K562 (cell line): ENCODE measurements around the gene MUC22. TPM values are rescaled to one million over a fixed set of nuclear protein-coding genes. Genes with fewer than 3 reads are reported as not detected.
A peak's percentile ranks its signal among the peaks of the same experiment; 100 is the strongest.

Experiments used
- ARNT ChIP-seq, 2 experiments: fragments of 450-650 bp; IDR thresholded peaks; 2 replicates each; pipeline ENCODE4 v1.6.1; 2016; ENCODE audit warnings: mild to moderate bottlenecking in 1 of 2
- COPS2 ChIP-seq: fragments of 450-650 bp; conservative IDR thresholded peaks from 2 replicates; pipeline ENCODE4 v1.6.1; 2016; ENCODE audit warnings: mild to moderate bottlenecking, moderate library complexity
- CREB1 ChIP-seq, 2 experiments: sonication (generic) in 1 of 2; formaldehyde crosslinking in 1 of 2; IDR thresholded peaks; 2 replicates each; pipeline versions ENCODE4 v1.6.1 to v1.8.0; 2012 to 2022; ENCODE audit warnings: inconsistent platforms in 1 of 2, mild to moderate bottlenecking in 1 of 2, missing genetic modification reagents in 1 of 2, moderate library complexity in 1 of 2
- CTBP1 ChIP-seq: fragments of 450-650 bp; IDR thresholded peaks from 2 replicates; pipeline ENCODE4 v1.6.1; 2016; ENCODE audit warnings: borderline replicate concordance
- E2F4 ChIP-seq: sonication (generic); formaldehyde crosslinking; IDR thresholded peaks from 2 replicates; pipeline ENCODE4 v1.8.0; 2022; ENCODE audit warnings: mild to moderate bottlenecking, low read depth, missing genetic modification reagents
- FOXK2 ChIP-seq, 2 experiments: fragments of 450-650 bp; IDR thresholded peaks in 1 of 2; conservative IDR thresholded peaks in 1 of 2; 2 replicates each; pipeline ENCODE4 v1.6.1; 2016; ENCODE audit warnings: low read depth in 2 of 2, mild to moderate bottlenecking in 1 of 2
- MAFF ChIP-seq: IDR thresholded peaks from 2 replicates; pipeline ENCODE4 v1.6.1; 2012; ENCODE audit warnings: low read length, improper control_type of control experiment
- MECOM ChIP-seq: fragments of 250-450 bp; sonication (Bioruptor Pico); IDR thresholded peaks from 2 replicates; pipeline ENCODE4 v1.8.0; 2022; ENCODE audit warnings: inconsistent platforms
- NR2C2 ChIP-seq, 2 experiments: fragments of 200-800 bp in 1 of 2; sonication (Bioruptor generic) in 1 of 2; sonication (generic) in 1 of 2; formaldehyde crosslinking in 1 of 2; IDR thresholded peaks; 2 replicates each; pipeline versions ENCODE4 v1.6.1 to v1.8.0; 2016 to 2022; ENCODE audit warnings: mild to moderate bottlenecking in 1 of 2, missing compliant biosample characterization in 1 of 2, missing genetic modification characterization in 1 of 2, missing genetic modification reagents in 1 of 2
- POLR2A ChIP-seq: fragments of 450-650 bp; conservative IDR thresholded peaks from 2 replicates; pipeline ENCODE4 v1.6.1; 2016
- TARDBP ChIP-seq: fragments of 450-650 bp; IDR thresholded peaks from 2 replicates; pipeline ENCODE4 v1.6.1; 2016
- TBL1XR1 ChIP-seq, 2 experiments: IDR thresholded peaks; 2 replicates each; pipeline ENCODE4 v1.6.1; 2012; ENCODE audit warnings: improper control_type of control experiment in 2 of 2, low read length in 2 of 2, mild to moderate bottlenecking in 1 of 2
- ZBTB17 ChIP-seq: fragments of 450-650 bp; formaldehyde crosslinking; IDR thresholded peaks from 2 replicates; pipeline ENCODE4 v1.4.0; 2020; ENCODE audit warnings: mild to moderate bottlenecking
- ZBTB9 ChIP-seq: fragments of 450-650 bp; formaldehyde crosslinking; IDR thresholded peaks from 2 replicates; pipeline ENCODE4 v1.4.0; 2020; ENCODE audit warnings: mild to moderate bottlenecking, moderate library complexity
- ZFP30 ChIP-seq: fragments of 250-450 bp; sonication (Bioruptor Pico); IDR thresholded peaks from 2 replicates; pipeline ENCODE4 v1.8.0; 2022; ENCODE audit warnings: moderate library complexity, mild to moderate bottlenecking, inconsistent platforms, borderline replicate concordance
- ZNF124 ChIP-seq: sonication (generic); formaldehyde crosslinking; IDR thresholded peaks from 2 replicates; pipeline ENCODE4 v1.8.1; 2022; ENCODE audit warnings: missing genetic modification reagents
- polyA plus RNA-seq, 8 experiments: library from polyadenylated mRNA; depleted of rRNA in 4 of 8; stranded (reverse) in 5 of 8; unstranded in 3 of 8; fragments of >200 nt; fragmentation: Nextera tagmentation in 2 of 8; fragmentation: Illumina TruSeq in 1 of 8; extraction: Ambion mirVana in 2 of 8; extraction: Trizol in 1 of 8; gene quantifications; 2 replicates each; pipeline versions ENCODE4 v1.2.1 to v1.2.3, GENCODE V29; 2011 to 2014; ENCODE audit warnings: inconsistent platforms in 1 of 8, missing spikeins in 1 of 8
- total RNA-seq, 7 experiments: library from RNA; depleted of rRNA in 6 of 7; stranded (reverse); fragments of >200 nt in 6 of 7; fragmentation: Illumina TruSeq in 2 of 7; extraction: Trizol in 2 of 7; gene quantifications; 2 replicates each; pipeline versions ENCODE4 v1.2.1 to v1.2.3, GENCODE V29; 2011 to 2021; ENCODE audit warnings: low replicate concordance in 1 of 7
- TF ChIP-seq, protein P1 (sequence below): sonication (generic); formaldehyde crosslinking; IDR thresholded peaks from 2 replicates; pipeline ENCODE4 v1.8.1; 2023; ENCODE audit warnings: mild to moderate bottlenecking, missing genetic modification reagents, moderate library complexity
- TF ChIP-seq, protein P2 (sequence below): sonication (generic); formaldehyde crosslinking; IDR thresholded peaks from 2 replicates; pipeline ENCODE4 v1.8.0; 2023; ENCODE audit warnings: mild to moderate bottlenecking, missing genetic modification reagents
- TF ChIP-seq, protein P3 (sequence below), 2 experiments: fragments of 450-650 bp in 1 of 2; IDR thresholded peaks; 2 replicates each; pipeline ENCODE4 v1.6.1; 2011 to 2017; ENCODE audit warnings: low read depth in 2 of 2, antibody characterized with exemption in 1 of 2, borderline replicate concordance in 1 of 2, low read length in 1 of 2, mild to moderate bottlenecking in 1 of 2, mixed read lengths in 1 of 2; ENCODE audit not compliant: control insufficient read depth in 1 of 2

MUC22 gene
- total and polyA plus RNA-seq, 9 of the 15 experiments (the other 6 are each of a cell fraction or from before 2014, with no cell fraction given), result 0.01 to 0.03 TPM; not detected in 7

- TF ChIP-seq CREB1 (IDR thresholded peaks at IDR 0.05) (no peak), CREB1 (CRISPR knock-in tag; IDR thresholded peaks at IDR 0.05) (no peak), COPS2 (no peak), NR2C2 (CRISPR knock-in tag; IDR thresholded peaks at IDR 0.05) (no peak), NR2C2 (tag; IDR thresholded peaks at IDR 0.05) (no peak), MECOM (CRISPR knock-in tag) (no peak), POLR2A (no peak), TARDBP (no peak), E2F4 (no peak), ARNT (IDR thresholded peaks at IDR 0.05) (no peak), ZBTB9 (CRISPR knock-in tag) (no peak), TBL1XR1 (IDR thresholded peaks at IDR 0.05; ENCODE audit: low read length in 2 of 2) (no peak), ZBTB17 (CRISPR knock-in tag) (no peak), MAFF (peak; percentile 35; the same call in 1 of the 2 replicates), ZNF124 (CRISPR knock-in tag) (no peak), FOXK2 (conservative IDR thresholded peaks at IDR 0.05 in 1 of 2, IDR thresholded peaks at IDR 0.05 in 1 of 2; ENCODE audit: low read depth in 2 of 2) (peak; percentile 49 to 52; a peak in 3 of 4 replicates), CTBP1 (peak; percentile 43; the same call in 1 of the 2 replicates), ZFP30 (CRISPR knock-in tag) (no peak)
- TF ChIP-seq, protein P1, sequence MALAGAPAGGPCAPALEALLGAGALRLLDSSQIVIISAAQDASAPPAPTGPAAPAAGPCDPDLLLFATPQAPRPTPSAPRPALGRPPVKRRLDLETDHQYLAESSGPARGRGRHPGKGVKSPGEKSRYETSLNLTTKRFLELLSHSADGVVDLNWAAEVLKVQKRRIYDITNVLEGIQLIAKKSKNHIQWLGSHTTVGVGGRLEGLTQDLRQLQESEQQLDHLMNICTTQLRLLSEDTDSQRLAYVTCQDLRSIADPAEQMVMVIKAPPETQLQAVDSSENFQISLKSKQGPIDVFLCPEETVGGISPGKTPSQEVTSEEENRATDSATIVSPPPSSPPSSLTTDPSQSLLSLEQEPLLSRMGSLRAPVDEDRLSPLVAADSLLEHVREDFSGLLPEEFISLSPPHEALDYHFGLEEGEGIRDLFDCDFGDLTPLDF (CRISPR knock-in tag), result no peak
- TF ChIP-seq, protein P2, sequence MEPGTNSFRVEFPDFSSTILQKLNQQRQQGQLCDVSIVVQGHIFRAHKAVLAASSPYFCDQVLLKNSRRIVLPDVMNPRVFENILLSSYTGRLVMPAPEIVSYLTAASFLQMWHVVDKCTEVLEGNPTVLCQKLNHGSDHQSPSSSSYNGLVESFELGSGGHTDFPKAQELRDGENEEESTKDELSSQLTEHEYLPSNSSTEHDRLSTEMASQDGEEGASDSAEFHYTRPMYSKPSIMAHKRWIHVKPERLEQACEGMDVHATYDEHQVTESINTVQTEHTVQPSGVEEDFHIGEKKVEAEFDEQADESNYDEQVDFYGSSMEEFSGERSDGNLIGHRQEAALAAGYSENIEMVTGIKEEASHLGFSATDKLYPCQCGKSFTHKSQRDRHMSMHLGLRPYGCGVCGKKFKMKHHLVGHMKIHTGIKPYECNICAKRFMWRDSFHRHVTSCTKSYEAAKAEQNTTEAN (CRISPR knock-in tag), result no peak
- TF ChIP-seq, protein P3, sequence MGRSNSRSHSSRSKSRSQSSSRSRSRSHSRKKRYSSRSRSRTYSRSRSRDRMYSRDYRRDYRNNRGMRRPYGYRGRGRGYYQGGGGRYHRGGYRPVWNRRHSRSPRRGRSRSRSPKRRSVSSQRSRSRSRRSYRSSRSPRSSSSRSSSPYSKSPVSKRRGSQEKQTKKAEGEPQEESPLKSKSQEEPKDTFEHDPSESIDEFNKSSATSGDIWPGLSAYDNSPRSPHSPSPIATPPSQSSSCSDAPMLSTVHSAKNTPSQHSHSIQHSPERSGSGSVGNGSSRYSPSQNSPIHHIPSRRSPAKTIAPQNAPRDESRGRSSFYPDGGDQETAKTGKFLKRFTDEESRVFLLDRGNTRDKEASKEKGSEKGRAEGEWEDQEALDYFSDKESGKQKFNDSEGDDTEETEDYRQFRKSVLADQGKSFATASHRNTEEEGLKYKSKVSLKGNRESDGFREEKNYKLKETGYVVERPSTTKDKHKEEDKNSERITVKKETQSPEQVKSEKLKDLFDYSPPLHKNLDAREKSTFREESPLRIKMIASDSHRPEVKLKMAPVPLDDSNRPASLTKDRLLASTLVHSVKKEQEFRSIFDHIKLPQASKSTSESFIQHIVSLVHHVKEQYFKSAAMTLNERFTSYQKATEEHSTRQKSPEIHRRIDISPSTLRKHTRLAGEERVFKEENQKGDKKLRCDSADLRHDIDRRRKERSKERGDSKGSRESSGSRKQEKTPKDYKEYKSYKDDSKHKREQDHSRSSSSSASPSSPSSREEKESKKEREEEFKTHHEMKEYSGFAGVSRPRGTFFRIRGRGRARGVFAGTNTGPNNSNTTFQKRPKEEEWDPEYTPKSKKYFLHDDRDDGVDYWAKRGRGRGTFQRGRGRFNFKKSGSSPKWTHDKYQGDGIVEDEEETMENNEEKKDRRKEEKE (IDR thresholded peaks at IDR 0.05; ENCODE audit: borderline replicate concordance in 1 of 2, control insufficient read depth in 1 of 2, low read depth in 2 of 2, low read length in 1 of 2), result no peak
These were observed 48.0 kb downstream of the MUC22 start (continued) for GRCh38 chr6:31058128-31058894.
